Brain microvascular endothelial cell (primary cell): ENCODE results near the gene C10orf71.

ENCODE experiments used
- DNase-seq: peaks from one replicate; pipeline ENCODE4 v3.0.0-alpha.2; 2020
- H3K27ac ChIP-seq: fragments of 250-450 bp; sonication (Bioruptor Pico); 2 replicates; pipeline ENCODE4 v1.5.1; 2020; ENCODE audit warnings: mild to moderate bottlenecking, moderate library complexity
- H3K27me3 ChIP-seq: fragments of 250-450 bp; sonication (Bioruptor Pico); replicated peaks from 2 replicates; pipeline ENCODE4 v1.5.1; 2020; ENCODE audit warnings: mild to moderate bottlenecking
- H3K36me3 ChIP-seq: fragments of 250-450 bp; sonication (Bioruptor Pico); replicated peaks from 2 replicates; pipeline ENCODE4 v1.5.1; 2020; ENCODE audit warnings: mild to moderate bottlenecking
- H3K4me3 ChIP-seq: 2 replicates; pipeline ENCODE4 v1.5.1; 2011; ENCODE audit warnings: low read depth, mild to moderate bottlenecking, control low read depth, low read length, moderate library complexity
- in situ Hi-C: cut with HindIII; loops from 2 replicates; pipeline ENCODE4 v1.10.0; 2017; ENCODE audit warnings: low sequenced_read_pairs, low pct_ligation_motif_present
- TF ChIP-seq, protein P1 (sequence below): IDR thresholded peaks from 2 replicates; pipeline ENCODE4 v1.5.1; 2011; ENCODE audit warnings: low read depth, mild to moderate bottlenecking, moderate library complexity, low read length, control low read depth, inconsistent platforms; ENCODE audit errors: missing control alignments

Gene C10orf71

DNA sequence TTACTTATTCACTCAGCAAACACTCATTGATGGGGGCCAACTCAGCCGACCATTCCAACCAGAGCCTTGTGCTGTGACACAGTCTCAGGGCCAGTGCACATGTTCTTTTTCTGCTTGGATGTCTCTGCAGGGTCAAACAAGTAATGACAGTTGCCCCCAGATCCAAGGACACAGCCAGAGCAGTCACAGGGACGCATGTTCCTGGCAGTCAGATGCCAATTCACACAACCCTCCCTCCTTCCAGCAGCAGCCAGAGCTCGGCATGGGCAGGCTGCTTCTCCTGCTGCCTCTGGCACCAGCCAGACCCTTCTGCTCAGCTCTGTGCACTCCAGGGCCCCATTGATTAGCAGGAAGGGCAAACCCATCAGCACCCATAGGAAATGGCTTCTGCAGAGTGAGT, 76.6 kb downstream of the C10orf71 start:
- in situ Hi-C loops, result no loop called here
- no peak overlapping the region for H3K4me3 ChIP-seq

More for the DNA sequence above, 76.6 kb downstream of the C10orf71 start:
- no peaks in the 10 kb centered on the region for H3K27me3 ChIP-seq
- H3K27ac ChIP-seq, result no peak overlapping the region
- no peaks in the 10 kb centered on the region for H3K36me3 ChIP-seq
- DNase-seq, result no peak
- TF ChIP-seq, protein P1, sequence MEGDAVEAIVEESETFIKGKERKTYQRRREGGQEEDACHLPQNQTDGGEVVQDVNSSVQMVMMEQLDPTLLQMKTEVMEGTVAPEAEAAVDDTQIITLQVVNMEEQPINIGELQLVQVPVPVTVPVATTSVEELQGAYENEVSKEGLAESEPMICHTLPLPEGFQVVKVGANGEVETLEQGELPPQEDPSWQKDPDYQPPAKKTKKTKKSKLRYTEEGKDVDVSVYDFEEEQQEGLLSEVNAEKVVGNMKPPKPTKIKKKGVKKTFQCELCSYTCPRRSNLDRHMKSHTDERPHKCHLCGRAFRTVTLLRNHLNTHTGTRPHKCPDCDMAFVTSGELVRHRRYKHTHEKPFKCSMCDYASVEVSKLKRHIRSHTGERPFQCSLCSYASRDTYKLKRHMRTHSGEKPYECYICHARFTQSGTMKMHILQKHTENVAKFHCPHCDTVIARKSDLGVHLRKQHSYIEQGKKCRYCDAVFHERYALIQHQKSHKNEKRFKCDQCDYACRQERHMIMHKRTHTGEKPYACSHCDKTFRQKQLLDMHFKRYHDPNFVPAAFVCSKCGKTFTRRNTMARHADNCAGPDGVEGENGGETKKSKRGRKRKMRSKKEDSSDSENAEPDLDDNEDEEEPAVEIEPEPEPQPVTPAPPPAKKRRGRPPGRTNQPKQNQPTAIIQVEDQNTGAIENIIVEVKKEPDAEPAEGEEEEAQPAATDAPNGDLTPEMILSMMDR, result no peak
